Stimulated activated CD8-positive, alpha-beta memory T cell treated with anti-CD3 and anti-CD28 coated beads, Interleukin-4, amount 100 ng/mL, for 1 hour (primary cell): ENCODE results near the gene UFD1.

ENCODE experiments used
- DNase-seq, 2 donors: peaks; one replicate each; pipeline ENCODE4 v3.0.0-alpha.2; 2020; ENCODE audit warnings: low read depth in 2 of 2, low spot score in 1 of 2

Gene UFD1

GRCh38 chr22:19472233-19472632, 6.8 kb downstream of the UFD1 start:
- no peak for DNase-seq

GRCh38 chr22:19471572-19471971, 7.4 kb downstream of the UFD1 start:
- no peak for DNase-seq

- no peak for DNase-seq
Measured at GRCh38 chr22:19470010-19470409, 9.0 kb downstream of the UFD1 start.

GRCh38 chr22:19469421-19469820, 9.6 kb downstream of the UFD1 start:
- DNase-seq, result no peak

- no peak for DNase-seq
Measured at GRCh38 chr22:19467912-19468311, 11.1 kb downstream of the UFD1 start.

GRCh38 chr22:19466848-19467752, 11.9 kb downstream of the UFD1 start:
- no peak for DNase-seq

GRCh38 chr22:19466126-19466716, 12.8 kb downstream of the UFD1 start:
- no peak for DNase-seq

- no peak for DNase-seq
Measured at GRCh38 chr22:19464975-19465374, 14.0 kb downstream of the UFD1 start.

GRCh38 chr22:19464546-19464945, 14.4 kb downstream of the UFD1 start:
- no peak for DNase-seq

- no peak for DNase-seq
Measured at GRCh38 chr22:19463491-19464469, 15.2 kb downstream of the UFD1 start.

- no peak for DNase-seq
Measured at GRCh38 chr22:19463008-19463407, 16.0 kb downstream of the UFD1 start.

GRCh38 chr22:19461506-19461905, 17.5 kb downstream of the UFD1 start:
- no peak for DNase-seq

- DNase-seq, result no peak
Measured at GRCh38 chr22:19460036-19460435, 19.0 kb downstream of the UFD1 start.

- DNase-seq, result no peak
Measured at GRCh38 chr22:19457828-19458428, 21.1 kb downstream of the UFD1 start.

GRCh38 chr22:19456541-19456940, 22.5 kb downstream of the UFD1 start:
- DNase-seq, result no peak

GRCh38 chr22:19455585-19456370, 23.2 kb downstream of the UFD1 start:
- no peak for DNase-seq

- DNase-seq, result no peak
Measured at GRCh38 chr22:19455033-19455432, 24.0 kb downstream of the UFD1 start.

- no peak for DNase-seq
Measured at GRCh38 chr22:19454156-19454555, 24.8 kb downstream of the UFD1 start.

- DNase-seq, result no peak
Measured at GRCh38 chr22:19453718-19454117, 25.3 kb downstream of the UFD1 start.

- DNase-seq, result no peak
Measured at GRCh38 chr22:19451570-19451969, 27.4 kb downstream of the UFD1 start.
